D341Med (cell line): ENCODE data around the gene FASTKD2.
A peak's percentile ranks its signal among the peaks of the same experiment; 100 is the strongest.

ENCODE experiments used
- DNase-seq: peaks from one replicate; pipeline ENCODE4 v3.0.0; 2012; ENCODE audit warnings: low spot score

Gene FASTKD2

DNA sequence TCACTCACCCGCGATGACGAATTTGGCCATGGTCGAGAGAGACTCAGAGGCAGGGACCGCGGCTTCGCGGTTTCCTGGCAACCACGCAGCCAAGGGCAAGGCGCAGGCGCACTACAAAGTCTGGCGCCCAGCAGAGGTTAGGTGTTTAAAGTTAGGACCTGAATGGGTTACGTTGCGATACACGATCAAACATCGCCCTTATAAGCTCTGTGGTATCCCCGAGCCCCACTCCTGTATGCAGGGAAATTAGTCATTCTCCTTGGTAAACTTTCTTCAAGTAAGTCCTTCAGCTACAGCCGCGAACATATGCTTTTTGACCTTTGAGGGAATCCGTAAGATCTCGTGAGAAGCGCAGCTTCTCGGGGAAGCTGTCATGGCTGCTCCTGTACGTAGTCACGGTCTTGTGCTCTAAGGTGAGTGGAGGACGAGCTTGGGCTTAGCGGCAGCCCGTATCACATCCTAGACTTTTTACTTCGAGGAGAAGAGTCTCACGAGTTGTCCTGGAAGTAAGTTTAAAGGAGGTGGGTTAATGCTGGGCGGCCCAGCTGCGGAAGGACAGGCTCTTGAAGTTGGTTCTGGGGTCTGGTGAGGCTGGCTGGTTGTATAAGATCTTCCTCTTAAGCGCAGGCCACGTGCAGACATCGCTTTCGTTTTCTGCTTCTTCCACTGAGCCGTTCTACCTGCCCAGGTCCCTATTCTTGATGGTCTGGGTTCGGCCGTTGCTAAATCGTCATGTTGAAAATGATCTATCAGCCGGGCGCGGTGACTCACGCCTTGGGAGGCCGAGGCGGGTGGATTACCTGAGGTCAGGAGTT, at the start of gene FASTKD2, which contains the start of gene MDH1B:
TSS of gene FASTKD2 (plus strand) at position 365 of the 815 bp plus-strand sequence. CDS start 1,088 bp downstream, outside the sequence.
TSS of gene MDH1B (minus strand) at position 87 of the 815 bp plus-strand sequence. CDS start at position 30, 57 bp downstream.
- peak; percentile 90 for DNase-seq

- no peak for DNase-seq
Measured at GRCh38 chr2:206716623-206717022, 48.8 kb upstream of the FASTKD2 start.

GRCh38 chr2:206718296-206718695, 47.1 kb upstream of the FASTKD2 start, which contains the start of gene DYTN:
Gene DYTN, minus strand, starts transcription at chr2:206718396. Its CDS starts 117 bp downstream, at chr2:206718279.
- no peak for DNase-seq

DNA sequence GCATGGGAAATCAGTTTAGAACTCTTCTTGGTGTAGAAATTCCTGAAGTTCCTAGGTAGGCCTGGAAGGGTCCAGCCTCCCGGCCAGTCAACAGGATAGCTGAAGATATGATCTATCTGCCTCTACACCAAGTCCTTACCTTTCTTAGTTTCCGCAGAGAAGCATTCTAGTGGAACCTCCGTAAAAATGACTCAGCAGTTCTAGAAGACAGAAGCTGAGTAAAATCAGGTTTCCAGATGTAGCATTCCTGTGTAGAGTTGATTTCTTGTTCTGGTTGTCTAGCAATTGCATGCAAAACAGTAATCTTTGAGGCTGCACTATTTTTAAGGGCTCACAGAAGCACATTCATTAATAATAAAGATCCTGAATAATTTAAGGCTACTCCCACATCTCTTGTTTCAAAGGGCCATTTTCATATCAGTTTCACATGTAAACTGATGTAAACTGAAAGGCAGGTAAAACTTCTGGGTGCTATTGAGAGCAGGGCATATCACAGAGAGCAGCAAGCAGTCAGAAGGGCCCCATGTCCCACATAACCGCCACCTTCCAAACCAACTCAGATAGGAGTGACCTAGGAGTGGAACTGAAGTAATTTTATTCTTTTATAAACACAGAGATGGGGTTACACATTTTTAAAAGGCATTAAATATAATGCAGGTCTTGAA, 44.0 kb upstream of the FASTKD2 start:
- no peak for DNase-seq

DNA sequence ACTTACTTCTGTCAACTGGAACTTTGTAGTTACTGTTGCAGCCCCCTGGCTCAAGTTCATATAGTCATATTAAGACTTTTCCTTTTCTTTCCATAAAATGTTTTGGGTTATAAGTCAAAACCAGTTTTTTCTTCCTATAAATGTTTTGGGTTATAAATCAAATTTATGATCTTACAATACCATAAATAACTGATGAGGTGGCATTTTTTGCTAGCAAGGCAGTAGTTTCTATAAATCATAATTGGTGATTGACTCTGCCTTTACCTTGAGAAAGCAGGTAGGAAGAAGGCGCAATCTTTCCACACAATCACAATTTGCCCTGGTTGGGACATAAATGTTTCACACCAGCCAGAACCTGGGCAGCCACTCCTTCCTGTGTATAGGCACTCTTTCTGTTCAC, 42.1 kb upstream of the FASTKD2 start:
- DNase-seq = no peak

- DNase-seq = no peak
Measured at GRCh38 chr2:206727287-206727686, 38.1 kb upstream of the FASTKD2 start.

GRCh38 chr2:206728277-206729199, 36.9 kb upstream of the FASTKD2 start:
- DNase-seq = no peak

DNA sequence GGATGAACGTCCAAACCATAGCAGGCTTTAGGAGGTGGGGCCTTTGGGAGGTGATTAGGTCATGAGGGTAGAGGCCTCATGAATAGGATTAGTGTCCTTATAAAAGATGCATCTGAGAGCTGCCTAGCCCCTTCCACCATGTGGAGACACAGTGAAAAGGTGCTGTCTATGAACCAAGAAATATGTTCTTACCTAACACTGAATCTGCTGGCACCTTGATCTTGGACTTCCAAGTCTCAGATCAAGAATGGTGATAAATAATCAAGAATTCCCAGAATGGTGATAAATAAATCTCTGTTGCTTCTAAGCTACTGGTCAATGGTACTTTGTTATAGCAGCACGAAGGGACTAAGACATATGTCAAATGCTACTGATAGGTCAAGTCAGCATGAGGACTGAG, 32.1 kb upstream of the FASTKD2 start:
- DNase-seq = no peak

- no peak for DNase-seq
Measured at GRCh38 chr2:206736935-206737334, 28.5 kb upstream of the FASTKD2 start.

- DNase-seq = no peak
Measured at GRCh38 chr2:206739271-206739670, 26.1 kb upstream of the FASTKD2 start.

GRCh38 chr2:206740800-206741199, 24.6 kb upstream of the FASTKD2 start:
- DNase-seq = no peak

DNA sequence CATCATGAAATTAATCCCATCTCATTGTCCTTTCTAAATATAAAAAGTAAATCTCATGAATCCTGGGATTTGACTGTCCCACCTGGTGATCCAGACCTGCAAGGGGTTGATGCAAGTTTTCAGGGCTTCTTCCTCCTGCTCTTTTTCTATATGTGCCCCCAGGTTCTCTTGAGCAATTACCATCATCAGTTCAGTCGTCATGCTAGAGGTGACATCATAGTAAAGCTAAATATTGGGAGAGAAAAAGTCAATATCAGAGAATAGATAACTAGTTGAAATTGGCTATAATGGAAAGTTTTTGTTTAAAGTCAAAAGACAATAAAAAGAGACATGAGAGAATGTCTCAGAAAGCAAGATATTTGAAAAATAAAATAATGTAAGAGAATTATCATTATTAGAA, 8.6 kb upstream of the FASTKD2 start:
- DNase-seq = no peak

DNA sequence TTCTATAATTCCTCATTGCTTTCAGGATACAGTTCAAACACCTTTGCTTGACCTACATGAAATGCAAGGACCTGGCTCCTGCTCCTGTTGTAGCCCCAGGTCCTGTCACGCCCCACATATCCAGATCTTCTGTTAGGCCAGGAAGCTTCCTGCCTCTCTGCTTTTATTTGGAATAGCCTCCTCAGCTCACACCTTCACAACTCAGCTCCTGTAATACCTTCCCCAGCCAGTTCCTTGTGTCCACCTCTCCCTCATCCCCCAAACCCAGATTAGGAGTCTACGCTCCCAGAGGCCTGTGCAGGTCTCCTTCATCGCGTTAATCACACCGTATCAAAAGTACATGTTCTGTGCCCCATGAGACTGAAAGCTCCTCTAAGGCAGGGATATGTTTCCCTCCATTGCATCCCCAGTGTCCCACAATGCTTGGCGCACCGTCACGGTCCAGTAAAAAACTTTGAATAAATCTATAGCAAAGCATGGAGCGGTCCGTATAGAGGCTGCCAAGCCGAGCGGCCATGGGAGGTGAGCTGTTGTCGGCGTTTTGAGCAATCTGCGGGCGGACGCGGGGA, 649 bp upstream of the FASTKD2 start:
- DNase-seq = no peak

DNA sequence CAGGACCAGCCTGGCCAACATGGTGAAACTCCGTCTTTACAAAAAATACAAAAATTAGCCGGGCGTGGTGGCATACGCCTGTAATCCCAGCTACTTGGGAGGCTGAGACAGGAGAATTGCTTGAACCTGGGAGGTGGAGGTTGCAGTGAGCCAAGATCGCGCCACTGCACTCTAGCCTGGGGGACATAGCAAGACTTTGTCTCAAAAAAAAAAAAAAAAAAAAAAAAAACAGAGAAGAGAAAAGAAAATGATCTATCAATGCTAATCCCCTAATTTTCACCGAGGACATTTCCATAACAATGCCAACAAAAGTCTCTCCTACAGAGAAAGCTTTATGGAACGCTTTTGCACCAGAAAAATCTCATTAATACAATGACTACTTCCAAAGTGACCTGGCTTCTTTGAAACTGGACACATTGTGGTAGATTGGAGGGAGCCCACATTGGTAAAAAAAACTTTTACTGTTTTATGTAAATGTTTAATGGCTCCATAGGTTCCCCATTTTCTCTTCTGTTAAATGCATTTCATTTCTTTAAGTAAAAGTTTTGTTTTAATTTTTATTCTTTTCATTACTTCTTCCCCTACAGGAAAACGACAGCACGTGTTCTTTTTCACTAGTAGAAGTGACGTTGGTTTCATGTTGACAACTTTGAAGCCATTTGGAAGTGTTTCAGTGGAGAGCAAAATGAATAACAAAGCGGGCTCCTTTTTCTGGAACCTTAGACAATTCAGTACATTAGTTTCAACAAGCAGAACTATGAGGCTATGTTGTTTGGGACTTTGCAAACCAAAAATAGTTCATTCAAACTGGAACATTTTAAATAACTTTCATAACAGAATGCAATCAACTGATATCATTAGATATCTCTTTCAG, 888 bp downstream of the FASTKD2 start:
- DNase-seq = no peak

GRCh38 chr2:206774871-206775270, 9.5 kb downstream of the FASTKD2 start:
- no peak for DNase-seq

DNA sequence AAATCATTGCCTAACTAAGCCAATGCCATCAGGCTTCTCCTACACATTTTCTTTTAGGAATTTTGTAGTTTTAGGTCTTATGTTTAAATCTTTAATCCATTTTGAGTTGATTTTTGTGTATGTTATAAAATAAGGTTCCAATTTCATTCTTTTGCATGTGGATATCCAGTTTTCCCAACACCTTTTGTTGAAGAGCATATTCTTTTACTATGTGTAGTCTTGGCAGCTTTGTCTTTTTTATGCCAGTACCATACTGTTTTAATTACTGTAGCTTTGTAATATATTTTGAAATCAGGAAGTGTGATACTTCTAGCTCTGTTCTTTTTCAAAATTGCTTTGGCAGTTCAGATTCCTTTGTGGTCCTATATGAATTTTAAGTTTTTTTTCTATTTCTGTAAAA, 11.0 kb downstream of the FASTKD2 start:
- no peak for DNase-seq

GRCh38 chr2:206780671-206781070, 15.3 kb downstream of the FASTKD2 start:
- no peak for DNase-seq

GRCh38 chr2:206783718-206784117, 18.3 kb downstream of the FASTKD2 start:
- no peak for DNase-seq

- DNase-seq = no peak
Measured at GRCh38 chr2:206784559-206785353, 19.4 kb downstream of the FASTKD2 start.
